ENCODE data around the gene AARS1.
"Not testable (repeated sequence)": the region's sequence is repeated elsewhere in the genome, so short reads cannot be mapped to it uniquely, and the experiment has no call there.

The AARS1 gene

DNA sequence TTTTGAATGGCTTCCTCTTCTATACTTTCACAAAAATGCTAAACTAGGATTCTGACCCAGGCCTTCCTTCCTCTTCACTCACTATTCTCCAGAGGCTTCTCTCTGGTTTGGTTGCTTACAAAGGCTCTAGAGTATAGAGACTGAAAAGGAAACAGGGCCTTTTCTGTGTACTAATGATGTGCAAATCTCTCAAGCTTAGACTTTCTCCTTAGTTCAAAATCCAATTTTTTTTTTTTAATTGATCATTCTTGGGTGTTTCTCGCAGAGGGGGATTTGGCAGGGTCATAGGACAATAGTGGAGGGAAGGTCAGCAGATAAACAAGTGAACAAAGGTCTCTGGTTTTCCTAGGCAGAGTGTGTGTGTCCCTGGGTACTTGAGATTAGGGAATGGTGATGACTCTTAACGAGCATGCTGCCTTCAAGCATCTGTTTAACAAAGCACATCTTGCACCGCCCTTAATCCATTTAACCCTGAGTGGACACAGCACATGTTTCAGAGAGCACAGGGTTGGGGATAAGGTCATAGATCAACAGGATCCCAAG lies 65.3 kb downstream of the AARS1 start:
- DNase-seq (ENCODE audit: low read depth), result not testable (repeated sequence)

DNA sequence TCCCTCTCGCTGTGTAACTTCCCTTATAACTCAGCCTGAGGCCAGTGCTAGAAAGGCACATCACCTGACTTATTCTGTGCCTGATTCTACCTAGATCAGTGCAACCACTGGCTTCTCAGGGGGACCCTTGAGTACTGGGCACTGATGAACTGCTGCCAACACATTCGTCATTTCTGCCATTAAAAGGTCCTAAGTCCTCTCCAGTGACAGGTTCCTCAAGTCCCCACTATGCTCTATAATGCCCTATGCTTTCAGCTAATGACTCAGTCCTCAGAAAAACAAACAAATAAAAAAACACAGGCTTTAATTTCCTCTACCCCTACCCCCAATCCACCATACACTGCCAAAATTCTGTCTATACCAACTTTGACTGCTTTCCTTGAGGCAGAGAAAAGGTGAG lies 66.1 kb downstream of the AARS1 start:
- DNase-seq (ENCODE audit: low read depth), result not testable (repeated sequence)

DNA sequence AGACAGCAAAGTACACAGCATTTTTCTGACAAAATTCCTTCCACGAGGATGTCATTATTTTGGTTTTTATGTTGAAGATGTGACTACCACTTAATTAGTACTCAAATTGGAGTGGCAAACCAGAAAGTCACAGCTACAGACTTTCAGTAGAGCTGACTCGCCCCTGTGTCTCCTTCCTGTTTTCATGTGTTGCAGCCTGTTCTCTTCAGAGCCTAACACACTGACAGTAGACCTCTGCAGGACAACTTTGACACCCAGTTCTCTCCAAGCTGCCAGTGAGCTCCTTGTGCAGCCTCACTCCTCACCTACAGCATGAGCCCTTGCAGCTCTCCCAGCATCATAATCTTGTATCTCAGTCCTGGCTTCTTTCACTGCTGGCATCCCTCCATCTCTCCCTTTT lies 66.7 kb downstream of the AARS1 start:
- not testable (repeated sequence) for DNase-seq (ENCODE audit: low read depth)

DNA sequence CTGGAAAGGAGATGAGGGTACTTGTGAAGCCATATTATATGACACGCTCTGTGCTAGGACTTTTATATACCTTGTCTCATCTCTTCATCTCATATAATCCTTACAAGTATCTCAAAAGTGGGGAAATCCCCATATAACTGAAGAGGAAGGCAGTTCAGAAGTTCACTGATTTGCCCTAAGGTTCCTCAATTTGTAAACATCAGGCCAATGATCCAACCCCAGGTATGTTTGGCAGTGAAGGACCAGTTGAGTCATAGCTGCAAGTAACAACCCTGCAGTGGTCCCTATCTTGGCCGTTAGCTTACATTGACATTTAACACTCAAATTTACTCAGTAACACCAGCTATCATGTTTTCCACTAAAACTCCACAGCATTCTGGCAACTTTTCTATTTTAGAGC lies 70.7 kb downstream of the AARS1 start:
- not testable (repeated sequence) for DNase-seq (ENCODE audit: low read depth)

DNA sequence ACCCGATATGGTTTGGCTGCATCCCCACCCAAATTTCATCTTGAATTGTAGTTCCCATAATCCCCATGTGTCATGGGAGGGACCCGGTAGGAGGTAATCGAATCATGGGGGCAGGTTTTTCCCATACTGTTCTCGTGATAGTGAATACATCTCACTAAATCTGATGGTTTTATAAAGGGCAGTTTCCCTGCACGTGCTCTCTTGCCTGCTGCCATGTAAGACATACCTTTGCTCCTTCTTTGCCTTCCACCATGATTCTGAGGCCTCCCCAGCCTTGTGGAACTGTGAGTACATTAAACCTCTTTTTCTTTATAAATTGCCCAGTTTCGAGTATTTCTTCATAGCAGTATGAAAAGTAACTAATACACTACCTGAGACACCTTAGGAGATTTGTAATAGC lies 82.9 kb downstream of the AARS1 start:
- DNase-seq (ENCODE audit: low read depth), result not testable (repeated sequence)

DNA sequence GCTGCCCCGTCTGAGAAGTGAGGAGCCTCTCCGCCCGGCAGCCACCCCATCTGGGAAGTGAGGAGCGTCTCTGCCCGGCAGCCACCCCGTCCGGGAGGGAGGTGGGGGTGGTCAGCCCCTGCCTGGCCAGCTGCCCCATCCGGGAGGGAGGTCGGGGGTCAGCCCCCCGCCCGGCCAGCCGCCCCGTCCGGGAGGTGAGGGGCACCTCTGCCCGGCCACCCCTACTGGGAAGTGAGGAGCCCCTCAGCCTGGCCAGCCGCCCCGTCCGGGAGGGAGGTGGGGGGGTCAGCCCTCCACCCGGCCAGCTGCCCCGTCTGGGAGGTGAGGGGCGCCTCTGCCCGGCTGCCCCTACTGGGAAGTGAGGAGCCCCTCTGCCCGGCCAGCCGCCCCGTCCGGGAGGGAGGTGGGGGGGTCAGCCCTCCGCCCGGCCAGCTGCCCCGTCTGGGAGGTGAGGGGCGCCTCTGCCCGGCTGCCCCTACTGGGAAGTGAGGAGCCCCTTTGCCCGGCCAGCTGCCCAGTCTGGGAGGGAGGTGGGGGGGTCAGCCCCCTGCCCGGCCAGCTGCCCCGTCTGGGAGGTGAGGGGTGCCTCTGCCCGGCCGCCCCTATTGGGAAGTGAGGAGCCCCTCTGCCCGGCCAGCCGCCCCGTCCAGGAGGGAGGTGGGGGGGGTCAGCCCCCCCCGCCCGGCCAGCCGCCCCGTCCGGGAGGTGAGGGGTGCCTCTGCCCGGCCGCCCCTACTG lies 84.5 kb downstream of the AARS1 start:
- DNase-seq (ENCODE audit: low read depth), result not testable (repeated sequence)

DNA sequence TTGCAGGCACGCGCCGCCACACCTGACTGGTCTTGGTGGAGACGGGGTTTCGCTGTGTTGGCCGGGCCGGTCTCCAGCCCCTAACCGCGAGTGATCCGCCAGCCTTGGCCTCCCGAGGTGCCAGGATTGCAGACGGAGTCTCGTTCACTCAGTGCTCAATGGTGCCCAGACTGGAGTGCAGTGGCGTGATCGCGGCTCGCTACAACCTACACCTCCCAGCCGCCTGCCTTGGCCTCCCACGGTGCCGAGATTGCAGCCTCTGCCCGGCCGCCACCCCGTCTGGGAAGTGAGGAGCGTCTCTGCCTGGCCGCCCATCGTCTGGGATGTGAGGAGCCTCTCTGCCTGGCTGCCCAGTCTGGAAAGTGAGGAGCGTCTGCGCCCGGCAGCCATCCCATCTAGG lies 85.3 kb downstream of the AARS1 start:
- not testable (repeated sequence) for DNase-seq (ENCODE audit: low read depth)

DNA sequence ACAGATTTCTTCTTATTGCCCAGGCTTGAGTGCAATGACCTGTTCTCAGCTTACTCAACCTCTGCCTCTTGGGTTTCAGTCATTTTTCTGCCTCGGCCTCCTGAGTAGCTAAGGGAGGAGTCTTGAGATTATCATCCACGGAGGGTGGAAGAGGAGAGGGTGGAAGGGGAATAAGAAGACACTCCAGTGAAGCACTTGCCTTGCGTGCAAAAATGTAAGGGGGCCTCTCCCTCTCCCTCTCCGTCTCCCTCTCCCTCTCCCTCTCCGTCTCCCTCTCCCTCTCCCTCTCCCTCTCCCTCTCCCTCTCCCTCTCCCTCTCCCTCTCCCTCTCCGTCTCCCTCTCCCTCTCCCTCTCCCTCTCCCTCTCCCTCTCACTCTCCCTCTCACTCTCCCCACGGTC lies 85.8 kb downstream of the AARS1 start:
- not testable (repeated sequence) for DNase-seq (ENCODE audit: low read depth)

All from stimulated activated CD8-positive, alpha-beta memory T cell treated with anti-CD3 and anti-CD28 coated beads, Interleukin-12 subunit alpha, Interleukin-12 subunit beta, amount 100 ng/mL, for 1 hour (primary cell).